Sciatic nerve (tissue), 2 donors: ENCODE results near the gene YY1AP1. TPM values are rescaled to one million over a fixed set of nuclear protein-coding genes. Genes with fewer than 3 reads are reported as not detected.
"Not testable (repeated sequence)": the region's sequence is repeated elsewhere in the genome, so short reads cannot be mapped to it uniquely, and the experiment has no call there.

Source experiments
- ATAC-seq: fragments of 200-7000 bp; cut with Tn5 transposase; one replicate; pipeline ENCODE4 v1.9.1; 2020; ENCODE audit warnings: mild to moderate bottlenecking, moderate library complexity
- DNase-seq: peaks from one replicate; pipeline ENCODE4 v3.0.0-alpha.2; 2020; ENCODE audit warnings: low spot score
- intact Hi-C: fragments of 100-400 bp; cut with DNase I; formaldehyde crosslinking; loops from one replicate; pipeline ENCODE4 v1.14.2; 2022
- total RNA-seq: library from RNA; stranded (reverse); fragmentation: NEBNext Ultra II Directional; extraction: Animal tissue kit (Norgen Biotek cat#: 25700); gene quantifications from one replicate; pipeline ENCODE4 v1.2.1, GENCODE V29; 2021
- donor health status: DM: no; HTN: no; CAD: no.
- donor health status: DM: no; HTN: no; CAD: no.

YY1AP1 gene, protein sequence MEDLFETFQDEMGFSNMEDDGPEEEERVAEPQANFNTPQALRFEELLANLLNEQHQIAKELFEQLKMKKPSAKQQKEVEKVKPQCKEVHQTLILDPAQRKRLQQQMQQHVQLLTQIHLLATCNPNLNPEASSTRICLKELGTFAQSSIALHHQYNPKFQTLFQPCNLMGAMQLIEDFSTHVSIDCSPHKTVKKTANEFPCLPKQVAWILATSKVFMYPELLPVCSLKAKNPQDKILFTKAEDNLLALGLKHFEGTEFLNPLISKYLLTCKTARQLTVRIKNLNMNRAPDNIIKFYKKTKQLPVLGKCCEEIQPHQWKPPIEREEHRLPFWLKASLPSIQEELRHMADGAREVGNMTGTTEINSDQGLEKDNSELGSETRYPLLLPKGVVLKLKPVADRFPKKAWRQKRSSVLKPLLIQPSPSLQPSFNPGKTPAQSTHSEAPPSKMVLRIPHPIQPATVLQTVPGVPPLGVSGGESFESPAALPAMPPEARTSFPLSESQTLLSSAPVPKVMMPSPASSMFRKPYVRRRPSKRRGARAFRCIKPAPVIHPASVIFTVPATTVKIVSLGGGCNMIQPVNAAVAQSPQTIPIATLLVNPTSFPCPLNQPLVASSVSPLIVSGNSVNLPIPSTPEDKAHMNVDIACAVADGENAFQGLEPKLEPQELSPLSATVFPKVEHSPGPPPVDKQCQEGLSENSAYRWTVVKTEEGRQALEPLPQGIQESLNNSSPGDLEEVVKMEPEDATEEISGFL
- total RNA-seq, result 133 TPM

DNA sequence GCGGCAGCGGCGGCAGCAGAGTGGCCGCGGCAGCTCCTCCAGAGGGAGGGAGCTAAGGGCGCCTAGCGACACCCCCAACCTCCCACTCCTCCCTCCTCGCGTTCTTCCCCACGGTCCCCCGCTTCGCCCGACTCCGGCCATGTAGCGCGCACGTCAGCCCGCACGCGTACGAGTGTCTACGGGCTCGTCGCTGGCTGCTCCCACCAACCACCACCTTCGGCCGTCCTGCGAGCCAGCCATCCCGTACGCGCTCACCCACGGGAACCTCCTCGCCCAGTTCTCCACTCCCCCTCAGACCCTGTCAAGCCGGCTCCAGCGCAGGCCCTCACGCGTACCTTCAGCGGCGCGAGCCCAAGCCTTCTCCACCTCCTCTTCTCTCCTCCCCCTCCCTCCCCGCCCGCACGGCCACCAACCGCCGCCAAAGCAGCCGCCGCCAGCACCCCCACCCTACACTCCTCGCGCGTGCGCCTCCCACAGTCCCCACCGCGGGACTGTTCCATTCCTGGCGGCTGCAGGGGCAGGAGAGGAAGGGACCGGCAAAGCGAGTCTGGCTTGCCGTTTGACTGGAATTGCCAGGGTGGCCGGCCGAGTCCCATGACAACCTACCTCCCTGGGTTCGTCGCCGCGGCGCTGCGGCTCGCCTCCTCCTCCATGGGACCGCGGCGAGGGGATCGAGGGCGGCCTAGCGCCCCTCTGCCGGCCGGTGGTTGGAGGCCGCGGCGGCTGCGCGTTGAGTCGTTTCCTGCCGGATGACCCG lies at the start of gene YY1AP1:
YY1AP1 (minus strand) TSS at position 451 of the 757 bp plus-strand sequence. CDS start 8,338 bp downstream, outside the sequence.
- ATAC-seq (peak; percentile 98), DNase-seq (peak; percentile 95)
- intact Hi-C loops, result no loop called here

DNA sequence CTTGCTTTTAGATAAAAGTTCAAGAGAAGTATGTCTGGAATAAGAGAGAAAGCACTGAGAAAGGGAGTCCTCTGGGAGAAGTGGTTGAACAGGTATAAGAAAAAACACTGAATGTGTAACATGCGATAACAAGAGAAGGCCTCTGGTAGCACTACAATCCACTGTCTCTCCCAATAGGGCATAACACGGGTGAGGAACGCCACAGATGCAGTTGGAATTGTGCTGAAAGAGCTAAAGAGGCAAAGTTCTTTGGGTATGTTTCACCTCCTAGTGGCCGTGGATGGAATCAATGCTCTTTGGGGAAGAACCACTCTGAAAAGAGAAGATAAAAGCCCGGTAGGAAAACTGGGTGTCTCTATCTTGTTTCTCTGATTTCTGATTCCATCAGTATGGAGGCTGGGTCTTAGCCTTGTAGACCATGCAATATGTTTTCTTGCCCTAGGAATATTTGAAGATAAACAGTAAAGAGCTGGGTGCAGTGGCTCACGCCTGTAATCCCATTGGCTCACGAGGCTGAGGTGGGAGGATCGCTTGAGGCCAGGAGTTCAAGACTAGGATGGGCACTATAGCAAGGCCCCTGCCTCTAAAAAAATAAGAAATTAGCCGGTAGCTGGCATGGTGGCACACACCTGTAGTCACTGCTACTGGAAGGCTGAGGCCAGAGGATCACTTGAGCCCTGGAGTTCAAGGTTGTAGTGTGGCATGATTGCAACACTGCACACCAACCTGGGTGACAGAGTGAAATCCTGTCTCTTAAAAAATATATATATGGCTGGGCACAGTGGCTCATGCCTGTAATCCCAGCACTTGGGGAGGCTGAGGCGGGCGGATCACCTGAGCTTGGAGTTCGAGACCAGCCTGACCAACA lies 40.7 kb upstream of the YY1AP1 start:
- DNase-seq, result peak; percentile 64
- intact Hi-C loops, result no loop called here
- peak; percentile 79 for ATAC-seq

DNA sequence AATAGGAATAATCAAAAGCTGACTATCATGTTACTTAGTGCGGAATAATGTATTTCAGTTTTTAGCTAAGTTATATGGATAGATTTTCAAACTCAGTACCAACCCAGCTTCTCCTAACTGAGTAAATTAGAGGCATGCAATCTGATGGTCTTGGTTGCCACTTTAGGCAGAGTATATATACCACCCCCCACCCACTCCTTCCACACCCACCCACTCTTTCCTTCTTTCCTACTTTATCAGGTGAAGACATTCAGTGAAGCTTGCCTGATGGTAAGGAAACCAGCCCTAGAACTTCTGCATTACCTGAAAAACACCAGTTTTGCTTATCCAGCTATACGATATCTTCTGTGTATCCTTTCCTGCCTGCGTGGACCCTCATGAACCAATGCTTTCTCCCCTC lies 36.6 kb upstream of the YY1AP1 start:
- DNase-seq (no peak), ATAC-seq (no peak)
- intact Hi-C loops, result no loop called here

DNA sequence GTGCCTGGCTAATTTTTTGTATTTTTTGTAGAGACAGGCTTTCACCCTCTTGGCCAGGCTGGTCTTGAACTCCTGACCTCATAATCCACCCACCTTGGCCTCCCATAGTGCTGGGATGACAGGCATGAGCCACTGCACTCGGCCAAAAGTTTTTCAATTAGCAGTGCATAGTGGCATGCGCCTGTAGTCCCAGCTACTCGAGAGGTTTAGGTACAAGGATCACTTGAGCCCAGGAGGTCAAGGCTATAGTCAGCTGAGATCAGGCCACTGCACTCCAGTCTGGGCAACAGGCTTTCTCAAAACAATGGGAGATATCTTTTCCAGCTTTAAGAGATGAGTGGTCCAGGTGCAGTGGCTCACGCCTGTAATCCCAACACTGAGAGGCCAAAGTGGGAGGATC lies 31.1 kb upstream of the YY1AP1 start:
- intact Hi-C loops, result no loop called here

DNA sequence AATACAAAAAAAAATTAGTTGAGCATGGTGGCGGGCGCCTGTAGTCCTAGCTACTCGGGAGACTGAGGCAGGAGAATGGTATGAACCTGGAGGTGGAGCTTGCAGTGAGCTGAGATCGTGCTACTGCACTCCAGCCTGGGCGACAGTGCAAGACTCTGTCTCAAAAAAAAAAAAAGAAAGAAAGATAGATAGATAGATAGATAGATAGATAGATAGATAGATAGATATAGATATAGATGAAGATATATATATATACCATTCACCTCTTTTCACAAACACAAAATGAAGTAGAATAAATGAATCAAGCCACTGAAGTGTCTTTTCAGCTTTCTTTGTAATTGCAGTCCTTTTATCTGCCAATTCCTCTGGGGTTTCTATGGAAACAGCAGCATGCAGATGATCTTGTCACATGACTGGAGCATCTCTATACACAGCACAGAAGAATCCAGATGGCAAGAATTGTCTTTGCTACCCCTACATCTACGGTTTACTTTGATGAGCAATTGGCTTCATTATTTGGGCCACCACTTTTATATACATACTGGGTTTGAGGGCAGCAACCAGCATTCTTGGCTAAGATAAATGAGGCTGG lies 30.0 kb upstream of the YY1AP1 start:
- DNase-seq, intact Hi-C loops, ATAC-seq: not testable (repeated sequence)

More for the DNA sequence above, 31.1 kb upstream of the YY1AP1 start:
- ATAC-seq (no peak), DNase-seq (no peak)

DNA sequence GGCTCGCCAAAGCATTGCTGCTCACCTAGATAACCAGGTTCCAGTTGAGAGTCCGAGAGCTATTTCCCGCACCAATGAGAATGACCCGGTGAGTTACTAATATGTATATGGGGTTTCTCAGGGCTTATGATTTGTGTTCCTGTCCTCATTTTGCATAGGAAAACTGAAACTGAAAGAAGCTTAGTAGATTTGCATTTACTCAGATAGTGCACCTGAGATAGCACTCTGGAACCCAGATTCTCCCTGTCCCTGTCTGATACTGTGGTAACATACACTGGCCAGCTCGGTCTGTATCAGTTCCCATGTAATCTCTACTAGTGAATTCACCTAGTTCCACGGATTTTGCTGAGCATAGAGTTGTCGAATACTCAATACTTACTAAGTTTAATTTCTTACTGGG lies 28.5 kb upstream of the YY1AP1 start:
- ATAC-seq, result no peak
- DNase-seq, result no peak
- intact Hi-C loops, result no loop called here

DNA sequence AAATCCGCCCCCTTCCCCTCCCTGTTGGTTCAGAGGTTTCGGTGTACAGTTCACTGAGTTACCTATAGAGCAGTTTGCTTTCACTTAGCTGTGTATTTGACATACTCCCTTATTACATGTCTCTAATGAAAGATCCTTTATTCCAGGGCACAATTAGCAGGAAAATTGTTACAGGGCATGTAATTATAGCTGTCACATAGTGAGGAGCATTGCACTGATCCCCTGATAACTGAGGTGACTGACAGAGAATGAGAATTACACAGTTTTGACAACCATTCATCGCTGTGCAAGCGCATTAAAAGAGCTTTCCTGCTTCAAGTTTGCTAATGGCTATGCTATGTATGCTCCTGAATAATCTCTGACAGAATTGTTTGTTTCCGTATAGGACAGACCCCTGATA lies 27.2 kb upstream of the YY1AP1 start:
- ATAC-seq, result no peak
- no peak for DNase-seq
- intact Hi-C loops, result no loop called here

DNA sequence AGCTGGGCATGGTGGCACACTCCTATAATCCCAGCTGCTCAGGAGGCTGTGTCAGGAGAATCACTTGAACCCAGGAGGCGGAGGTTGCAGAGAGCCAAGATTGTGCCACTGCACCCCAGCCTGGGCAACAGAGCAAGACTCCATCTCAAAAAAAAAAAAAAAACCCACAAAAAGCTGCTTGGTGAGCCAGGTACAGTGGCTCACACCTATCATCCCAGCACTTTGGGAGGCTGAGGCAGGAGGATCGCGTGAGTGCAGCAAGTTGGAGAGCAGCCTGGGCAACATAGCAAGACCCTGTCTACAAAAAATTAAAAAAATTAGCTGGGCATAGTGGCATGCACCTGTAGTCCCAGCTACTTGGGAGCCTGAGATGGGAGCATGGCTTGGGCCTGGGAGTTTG lies 26.5 kb upstream of the YY1AP1 start:
- ATAC-seq, DNase-seq, intact Hi-C loops: not testable (repeated sequence)

DNA sequence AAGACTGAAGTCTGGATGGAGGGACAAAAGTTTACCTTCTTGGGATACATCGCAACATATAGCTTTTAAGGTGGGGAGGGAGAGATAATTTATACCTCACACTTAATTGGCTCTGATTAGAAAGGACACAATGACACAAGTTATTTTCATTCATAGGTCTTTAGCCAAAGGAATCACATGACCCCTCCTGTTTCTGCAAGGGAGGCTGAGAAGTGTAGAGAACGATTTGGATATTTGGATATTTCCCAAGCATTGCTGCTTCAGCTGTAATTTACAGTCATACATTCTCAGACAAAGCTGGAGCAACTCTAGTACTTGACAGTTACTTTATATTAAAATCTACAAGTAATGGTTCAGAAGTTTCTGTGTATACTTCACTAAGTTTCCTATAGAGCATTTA lies 24.5 kb upstream of the YY1AP1 start:
- no peak for ATAC-seq
- intact Hi-C loops, result no loop called here
- no peak for DNase-seq

DNA sequence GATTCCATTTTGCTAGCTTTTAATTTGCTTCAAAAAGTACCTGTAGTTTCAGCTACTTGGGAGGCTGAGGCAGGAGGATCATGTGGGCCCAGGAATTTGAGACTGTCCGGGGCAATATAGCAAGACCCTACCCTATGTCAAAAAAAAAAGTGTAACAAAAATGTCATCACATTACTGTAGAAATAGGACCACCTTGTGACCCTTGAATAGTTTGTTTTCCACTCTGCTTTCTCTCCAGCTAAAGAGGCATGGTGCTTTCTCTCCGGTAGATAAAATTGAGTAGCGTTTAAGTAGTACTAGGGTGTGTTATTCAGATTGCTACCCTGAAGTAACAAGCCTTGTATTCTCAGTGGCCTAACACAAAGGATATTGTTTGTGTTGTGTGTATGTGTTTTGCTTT lies 24.1 kb upstream of the YY1AP1 start:
- DNase-seq, intact Hi-C loops, ATAC-seq: not testable (repeated sequence)

DNA sequence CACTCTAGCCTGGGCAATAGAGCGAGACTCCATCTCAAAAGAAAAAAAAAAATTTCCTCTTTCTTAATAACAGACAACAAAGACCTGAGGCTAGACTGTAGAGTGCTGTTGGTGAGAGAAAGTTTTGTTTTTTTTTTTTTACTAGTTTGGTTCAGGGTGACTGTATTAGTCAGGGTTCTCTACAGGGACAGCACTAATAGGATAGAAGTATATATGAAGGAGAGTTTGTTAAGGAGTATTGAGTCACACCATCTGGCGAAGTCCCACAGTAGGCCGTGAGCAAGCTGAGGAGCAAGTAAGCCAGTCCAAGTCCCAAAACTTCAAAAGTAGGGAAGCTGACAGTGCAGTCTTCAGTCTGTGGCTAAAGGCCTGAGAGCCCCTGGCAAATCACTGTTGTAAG lies 22.9 kb upstream of the YY1AP1 start:
- ATAC-seq, intact Hi-C loops: not testable (repeated sequence)

DNA sequence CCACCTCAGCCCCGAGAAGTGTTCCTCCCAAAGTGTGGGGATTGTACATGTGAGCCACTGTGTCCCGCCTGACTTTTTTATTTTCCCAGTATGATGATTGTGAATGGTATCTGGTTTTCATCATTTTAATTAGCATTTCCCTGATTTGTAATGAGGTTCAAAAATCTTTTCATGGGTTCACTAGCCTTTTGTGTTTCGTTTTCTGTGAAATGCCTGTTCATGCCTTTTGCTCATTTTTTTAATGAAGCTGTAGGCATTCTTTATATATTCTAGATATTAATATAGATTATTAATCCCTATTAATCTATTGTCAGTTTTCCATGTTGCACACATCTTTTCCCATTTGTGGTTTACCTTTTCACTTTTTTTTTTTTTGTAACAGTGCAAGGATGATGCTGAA lies 20.8 kb upstream of the YY1AP1 start:
- intact Hi-C loops, result no loop called here
- no peak for ATAC-seq
- DNase-seq, result no peak

More for the DNA sequence above, 22.9 kb upstream of the YY1AP1 start:
- not testable (repeated sequence) for DNase-seq

DNA sequence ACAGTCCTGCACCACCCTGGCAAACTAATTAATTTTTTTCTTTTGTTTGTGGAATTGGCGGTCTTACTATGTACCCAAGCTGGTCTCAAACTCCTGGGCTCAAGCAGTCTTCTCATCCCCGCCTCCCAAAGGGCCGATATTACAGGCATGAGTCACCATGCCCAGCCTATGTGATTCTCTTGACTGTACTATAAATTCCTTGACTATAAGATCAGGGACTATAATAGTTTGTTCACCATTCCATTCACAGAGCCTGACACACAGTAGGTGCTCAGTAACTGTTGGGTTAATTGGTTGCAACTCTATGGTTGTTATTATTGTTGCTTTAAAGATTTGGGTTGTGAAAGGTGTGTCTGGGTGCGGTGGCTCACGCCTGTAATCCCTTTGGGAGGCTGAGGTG lies 17.6 kb upstream of the YY1AP1 start:
- intact Hi-C loops, result no loop called here
- ATAC-seq (no peak), DNase-seq (no peak)

DNA sequence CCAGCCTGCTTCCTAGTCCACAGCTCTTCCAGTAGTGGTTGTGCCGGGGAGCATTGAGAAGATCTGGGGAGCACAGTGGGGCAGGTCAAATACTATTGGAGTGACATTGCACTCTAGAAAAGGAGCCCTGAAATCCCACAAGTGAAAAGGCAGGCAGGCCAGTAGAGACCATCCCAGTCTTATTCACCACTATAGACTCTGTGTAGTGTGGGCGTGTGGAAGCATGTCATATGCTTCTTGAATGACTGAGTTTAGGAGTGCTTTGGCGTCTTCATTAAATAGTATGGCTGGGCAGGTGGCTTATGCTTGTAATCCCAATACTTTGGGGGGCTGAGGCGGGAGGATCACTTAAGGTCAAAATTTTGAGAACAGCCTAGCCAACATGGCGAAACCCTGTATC lies 15.8 kb upstream of the YY1AP1 start:
- intact Hi-C loops, ATAC-seq, DNase-seq: not testable (repeated sequence)

DNA sequence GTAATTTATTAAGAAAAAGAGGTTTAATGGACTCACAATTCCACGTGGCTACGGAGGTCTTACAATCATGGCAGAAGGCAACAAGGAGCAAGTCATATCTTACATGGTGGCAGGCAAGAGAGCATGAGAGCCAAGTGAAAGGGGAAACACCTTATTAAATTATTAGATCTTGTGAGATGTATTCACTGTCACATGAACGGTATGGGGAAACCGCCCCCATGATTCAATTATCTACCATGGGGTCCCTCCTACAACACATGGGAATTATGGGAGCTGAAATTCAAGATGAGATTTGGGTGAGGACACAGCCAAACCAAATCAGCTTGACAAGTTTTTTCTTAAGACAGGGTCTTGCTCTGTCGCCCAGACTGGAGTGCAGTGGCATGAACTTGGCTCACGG lies 14.6 kb upstream of the YY1AP1 start:
- DNase-seq (no peak), ATAC-seq (no peak)
- intact Hi-C loops, result no loop called here

DNA sequence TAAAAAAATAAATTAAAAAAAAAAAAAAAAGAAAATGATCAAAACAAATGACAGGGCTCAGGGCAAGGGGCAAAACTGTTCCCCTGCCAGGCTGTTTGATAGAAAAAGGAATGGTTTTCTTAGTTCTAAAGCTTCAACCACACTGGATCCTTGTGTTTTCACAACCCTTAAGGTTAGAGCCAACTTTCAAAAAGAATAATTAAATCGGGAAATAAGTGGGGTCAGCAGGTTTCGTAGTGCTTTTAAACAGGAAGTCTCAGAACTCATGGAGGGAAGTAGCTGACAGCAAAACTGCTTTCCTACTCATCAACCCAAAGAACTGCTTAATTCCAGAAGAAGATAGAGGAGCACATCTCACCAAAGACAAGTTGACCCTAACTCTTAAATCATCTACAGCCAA lies 13.1 kb upstream of the YY1AP1 start:
- ATAC-seq, intact Hi-C loops, DNase-seq: not testable (repeated sequence)

DNA sequence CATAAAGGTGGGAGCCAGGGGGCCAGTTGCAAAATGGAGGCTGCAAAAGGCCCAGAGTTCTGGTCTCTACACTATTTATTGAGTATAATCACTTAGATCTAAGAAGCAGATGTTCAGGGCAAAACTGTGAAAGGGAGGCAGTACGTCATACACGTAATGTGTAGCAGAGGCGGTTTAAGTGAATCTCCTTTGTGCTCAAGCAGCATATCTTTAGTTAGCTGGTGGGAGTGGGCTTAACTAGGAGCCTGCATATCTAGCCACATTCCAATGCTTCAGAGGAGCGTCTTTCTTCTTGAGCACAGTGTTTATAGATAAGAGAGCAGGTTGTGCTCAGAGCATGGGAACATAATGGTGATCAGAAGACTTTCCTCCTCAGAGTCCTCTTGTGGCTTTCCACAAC lies 10.5 kb upstream of the YY1AP1 start:
- ATAC-seq, intact Hi-C loops: not testable (repeated sequence)

DNA sequence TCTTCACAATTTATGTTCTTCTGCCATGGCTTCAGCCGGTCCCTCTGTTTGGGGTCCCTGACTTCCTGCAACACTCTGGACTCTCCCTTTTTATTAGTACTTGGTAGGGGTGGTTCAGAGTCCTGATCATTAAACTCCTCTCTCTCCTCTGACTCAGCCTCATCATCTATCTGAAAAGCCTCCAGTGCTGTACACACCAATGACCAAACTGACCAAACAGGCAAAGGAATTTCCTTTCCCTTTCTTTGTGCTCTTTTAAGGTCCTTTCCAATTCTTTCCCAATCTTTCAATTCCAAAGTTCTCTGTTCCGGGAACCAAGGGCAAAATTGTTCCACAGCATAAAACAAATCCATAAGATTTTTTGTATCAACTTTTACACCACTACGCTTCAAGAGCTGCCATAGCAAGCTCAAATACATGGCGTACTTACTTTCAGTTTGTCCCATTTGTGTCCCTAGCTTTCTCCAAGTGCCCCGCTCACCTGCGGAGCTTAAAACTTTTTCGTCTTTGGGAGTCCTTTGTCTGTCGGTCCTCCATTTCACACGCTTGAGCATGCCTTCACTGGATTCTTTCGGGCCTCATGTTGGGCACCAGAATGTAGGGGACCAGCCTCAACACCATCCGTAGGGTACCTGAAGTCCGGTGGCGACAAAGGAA lies 9.9 kb upstream of the YY1AP1 start:
- intact Hi-C loops, result no loop called here
- ATAC-seq (peak; percentile 55), DNase-seq (no peak)

More for the DNA sequence above, 10.5 kb upstream of the YY1AP1 start:
- DNase-seq, result not testable (repeated sequence)
